Neural cell (in vitro differentiated cells): ENCODE data around the gene LRMDA. TPM values are rescaled to one million over a fixed set of nuclear protein-coding genes. Genes with fewer than 3 reads are reported as not detected.

Experiments
- H2AFZ ChIP-seq: fragments of 200-600, 300-800 bp; sonication (generic), shearing (Covaris generic); 2 replicates; pipeline ENCODE4 v1.6.0; 2014; ENCODE audit warnings: low read depth, mild to moderate bottlenecking, antibody characterized with exemption, low read length, moderate library complexity
- H3F3A ChIP-seq: fragments of 200-600 bp; shearing (Covaris generic); 2 replicates; pipeline ENCODE4 v1.6.1; 2016; ENCODE audit warnings: mild to moderate bottlenecking, moderate library complexity, mixed read lengths, antibody characterized with exemption, low read length; ENCODE audit not compliant: insufficient read depth, poor library complexity, severe bottlenecking
- H3K27ac ChIP-seq: fragments of 200-600, 300-800 bp; sonication (generic), shearing (Covaris generic); 2 replicates; pipeline ENCODE4 v1.5.1; 2014; ENCODE audit warnings: mild to moderate bottlenecking, low read length, moderate library complexity
- H3K27me3 ChIP-seq: fragments of 300-800, 200-600 bp; sonication (generic), shearing (Covaris generic); 2 replicates; pipeline ENCODE4 v1.6.0; 2014; ENCODE audit warnings: mild to moderate bottlenecking, low read depth, low read length, moderate library complexity; ENCODE audit not compliant: insufficient read depth
- H3K36me3 ChIP-seq: fragments of 300-800, 200-600 bp; sonication (generic), shearing (Covaris generic); 2 replicates; pipeline ENCODE4 v1.5.1; 2014; ENCODE audit warnings: mild to moderate bottlenecking, antibody characterized with exemption, low read length, moderate library complexity; ENCODE audit not compliant: insufficient read depth
- H3K4me2 ChIP-seq: fragments of 300-800, 200-600 bp; sonication (generic), shearing (Covaris generic); 2 replicates; pipeline ENCODE4 v1.6.0; 2014; ENCODE audit warnings: mild to moderate bottlenecking, low read length
- H3K4me3 ChIP-seq: fragments of 300-800, 200-600 bp; sonication (generic), shearing (Covaris generic); 2 replicates; pipeline ENCODE4 v1.5.1; 2014; ENCODE audit warnings: mild to moderate bottlenecking, low read length, moderate library complexity
- H3K79me2 ChIP-seq: fragments of 200-600 bp; shearing (Covaris generic); replicated peaks from 2 replicates; pipeline ENCODE4 v1.6.0; 2014; ENCODE audit warnings: mild to moderate bottlenecking, low read length, moderate library complexity; ENCODE audit not compliant: insufficient read depth
- H3K9ac ChIP-seq: fragments of 300-800, 200-600 bp; sonication (generic), shearing (Covaris generic); 2 replicates; pipeline ENCODE4 v1.6.1; 2016; ENCODE audit warnings: mild to moderate bottlenecking, low read length, mixed read lengths
- H3K9me2 ChIP-seq: fragments of 200-600 bp; shearing (Covaris generic); 2 replicates; pipeline ENCODE4 v1.6.1; 2016; ENCODE audit warnings: mild to moderate bottlenecking, low read length, mixed read lengths; ENCODE audit not compliant: insufficient read depth
- H3K9me3 ChIP-seq: fragments of 200-600, 300-800 bp; sonication (generic), shearing (Covaris generic); 2 replicates; pipeline ENCODE4 v1.6.1; 2016; ENCODE audit warnings: mild to moderate bottlenecking, mixed run types, low read length, moderate library complexity, mixed read lengths
- H4K20me1 ChIP-seq: fragments of 200-600 bp; shearing (Covaris generic); 2 replicates; pipeline ENCODE4 v1.6.1; 2016; ENCODE audit warnings: mild to moderate bottlenecking, mixed run types; ENCODE audit not compliant: insufficient read depth
- EP300 ChIP-seq: fragments of 450-650 bp; conservative IDR thresholded peaks from 2 replicates; pipeline ENCODE4 v1.6.1; 2014; ENCODE audit warnings: antibody characterized with exemption, mild to moderate bottlenecking, moderate library complexity; ENCODE audit not compliant: poor library complexity, severe bottlenecking
- EZH2 ChIP-seq: fragments of 200-600, 300-800 bp; shearing (Covaris generic), sonication (generic); IDR thresholded peaks from 2 replicates; pipeline ENCODE4 v1.6.1; 2014; ENCODE audit warnings: antibody characterized with exemption, low read length, borderline replicate concordance, mild to moderate bottlenecking; ENCODE audit not compliant: insufficient read depth, poor library complexity, severe bottlenecking
- MXI1 ChIP-seq: fragments of 450-650 bp; conservative IDR thresholded peaks from 2 replicates; pipeline ENCODE4 v1.6.1; 2014; ENCODE audit warnings: antibody characterized with exemption, mild to moderate bottlenecking; ENCODE audit not compliant: poor library complexity, severe bottlenecking
- POLR2AphosphoS5 ChIP-seq: IDR thresholded peaks from 2 replicates; pipeline ENCODE4 v1.6.1; 2012
- RAD21 ChIP-seq: fragments of 450-650 bp; conservative IDR thresholded peaks from 2 replicates; pipeline ENCODE4 v1.6.1; 2014; ENCODE audit warnings: antibody characterized with exemption, mild to moderate bottlenecking, moderate library complexity
- SMC3 ChIP-seq: fragments of 450-650 bp; conservative IDR thresholded peaks from 2 replicates; pipeline ENCODE4 v1.6.1; 2014; ENCODE audit warnings: antibody characterized with exemption, mild to moderate bottlenecking, moderate library complexity; ENCODE audit not compliant: poor library complexity
- TAF1 ChIP-seq: IDR thresholded peaks from 2 replicates; pipeline ENCODE4 v1.6.1; 2012; ENCODE audit warnings: low read depth
- polyA plus RNA-seq: library from polyadenylated mRNA; depleted of rRNA; stranded (reverse); fragments of >200 nt; gene quantifications from 2 replicates; pipeline ENCODE4 v1.2.3, GENCODE V29; 2014
- TF ChIP-seq, protein P1 (sequence below): fragments of 450-650 bp; IDR thresholded peaks from 2 replicates; pipeline ENCODE4 v1.5.1; 2014; ENCODE audit warnings: antibody characterized with exemption, mild to moderate bottlenecking, moderate library complexity; ENCODE audit not compliant: poor library complexity, severe bottlenecking
- TF ChIP-seq, protein P2 (sequence below): IDR thresholded peaks from 2 replicates; pipeline ENCODE4 v1.6.1; 2012; ENCODE audit warnings: borderline replicate concordance

Gene LRMDA
- polyA plus RNA-seq, 1 donor from 2014 or later, result 5.6 TPM

DNA sequence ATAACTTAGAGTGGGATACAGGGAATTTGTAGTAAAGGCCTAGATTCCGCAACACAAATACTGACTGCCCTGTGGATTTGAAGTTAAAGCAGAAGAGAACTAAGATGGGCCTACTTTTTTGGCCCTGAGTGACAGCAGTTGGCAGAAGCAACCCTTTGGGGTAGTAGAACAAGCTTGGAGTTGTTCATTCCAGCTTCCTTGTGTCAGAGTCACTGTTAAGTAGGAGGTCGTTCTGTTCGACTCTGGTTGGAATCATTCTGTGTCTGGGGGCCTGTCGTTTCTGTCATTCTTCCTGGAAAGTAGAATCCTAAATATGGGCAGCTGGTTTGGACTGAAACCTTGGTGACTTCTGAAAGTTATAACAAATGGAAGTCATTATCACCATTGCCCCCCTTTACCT, 865.9 kb downstream of the LRMDA start:
- H2AFZ ChIP-seq, result no peak overlapping the region
- TF ChIP-seq EP300, result no peak
- no peak for TF ChIP-seq POLR2AphosphoS5
- no peak for TF ChIP-seq TAF1
- TF ChIP-seq, protein P1, sequence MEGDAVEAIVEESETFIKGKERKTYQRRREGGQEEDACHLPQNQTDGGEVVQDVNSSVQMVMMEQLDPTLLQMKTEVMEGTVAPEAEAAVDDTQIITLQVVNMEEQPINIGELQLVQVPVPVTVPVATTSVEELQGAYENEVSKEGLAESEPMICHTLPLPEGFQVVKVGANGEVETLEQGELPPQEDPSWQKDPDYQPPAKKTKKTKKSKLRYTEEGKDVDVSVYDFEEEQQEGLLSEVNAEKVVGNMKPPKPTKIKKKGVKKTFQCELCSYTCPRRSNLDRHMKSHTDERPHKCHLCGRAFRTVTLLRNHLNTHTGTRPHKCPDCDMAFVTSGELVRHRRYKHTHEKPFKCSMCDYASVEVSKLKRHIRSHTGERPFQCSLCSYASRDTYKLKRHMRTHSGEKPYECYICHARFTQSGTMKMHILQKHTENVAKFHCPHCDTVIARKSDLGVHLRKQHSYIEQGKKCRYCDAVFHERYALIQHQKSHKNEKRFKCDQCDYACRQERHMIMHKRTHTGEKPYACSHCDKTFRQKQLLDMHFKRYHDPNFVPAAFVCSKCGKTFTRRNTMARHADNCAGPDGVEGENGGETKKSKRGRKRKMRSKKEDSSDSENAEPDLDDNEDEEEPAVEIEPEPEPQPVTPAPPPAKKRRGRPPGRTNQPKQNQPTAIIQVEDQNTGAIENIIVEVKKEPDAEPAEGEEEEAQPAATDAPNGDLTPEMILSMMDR, result no peak
- TF ChIP-seq EZH2, result no peak
- no peak for TF ChIP-seq SMC3
- TF ChIP-seq, protein P2, sequence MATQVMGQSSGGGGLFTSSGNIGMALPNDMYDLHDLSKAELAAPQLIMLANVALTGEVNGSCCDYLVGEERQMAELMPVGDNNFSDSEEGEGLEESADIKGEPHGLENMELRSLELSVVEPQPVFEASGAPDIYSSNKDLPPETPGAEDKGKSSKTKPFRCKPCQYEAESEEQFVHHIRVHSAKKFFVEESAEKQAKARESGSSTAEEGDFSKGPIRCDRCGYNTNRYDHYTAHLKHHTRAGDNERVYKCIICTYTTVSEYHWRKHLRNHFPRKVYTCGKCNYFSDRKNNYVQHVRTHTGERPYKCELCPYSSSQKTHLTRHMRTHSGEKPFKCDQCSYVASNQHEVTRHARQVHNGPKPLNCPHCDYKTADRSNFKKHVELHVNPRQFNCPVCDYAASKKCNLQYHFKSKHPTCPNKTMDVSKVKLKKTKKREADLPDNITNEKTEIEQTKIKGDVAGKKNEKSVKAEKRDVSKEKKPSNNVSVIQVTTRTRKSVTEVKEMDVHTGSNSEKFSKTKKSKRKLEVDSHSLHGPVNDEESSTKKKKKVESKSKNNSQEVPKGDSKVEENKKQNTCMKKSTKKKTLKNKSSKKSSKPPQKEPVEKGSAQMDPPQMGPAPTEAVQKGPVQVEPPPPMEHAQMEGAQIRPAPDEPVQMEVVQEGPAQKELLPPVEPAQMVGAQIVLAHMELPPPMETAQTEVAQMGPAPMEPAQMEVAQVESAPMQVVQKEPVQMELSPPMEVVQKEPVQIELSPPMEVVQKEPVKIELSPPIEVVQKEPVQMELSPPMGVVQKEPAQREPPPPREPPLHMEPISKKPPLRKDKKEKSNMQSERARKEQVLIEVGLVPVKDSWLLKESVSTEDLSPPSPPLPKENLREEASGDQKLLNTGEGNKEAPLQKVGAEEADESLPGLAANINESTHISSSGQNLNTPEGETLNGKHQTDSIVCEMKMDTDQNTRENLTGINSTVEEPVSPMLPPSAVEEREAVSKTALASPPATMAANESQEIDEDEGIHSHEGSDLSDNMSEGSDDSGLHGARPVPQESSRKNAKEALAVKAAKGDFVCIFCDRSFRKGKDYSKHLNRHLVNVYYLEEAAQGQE, result no peak
- no peak for TF ChIP-seq MXI1
- no peak for TF ChIP-seq RAD21
- no peaks in the 10 kb centered on the region for H3K79me2 ChIP-seq

DNA sequence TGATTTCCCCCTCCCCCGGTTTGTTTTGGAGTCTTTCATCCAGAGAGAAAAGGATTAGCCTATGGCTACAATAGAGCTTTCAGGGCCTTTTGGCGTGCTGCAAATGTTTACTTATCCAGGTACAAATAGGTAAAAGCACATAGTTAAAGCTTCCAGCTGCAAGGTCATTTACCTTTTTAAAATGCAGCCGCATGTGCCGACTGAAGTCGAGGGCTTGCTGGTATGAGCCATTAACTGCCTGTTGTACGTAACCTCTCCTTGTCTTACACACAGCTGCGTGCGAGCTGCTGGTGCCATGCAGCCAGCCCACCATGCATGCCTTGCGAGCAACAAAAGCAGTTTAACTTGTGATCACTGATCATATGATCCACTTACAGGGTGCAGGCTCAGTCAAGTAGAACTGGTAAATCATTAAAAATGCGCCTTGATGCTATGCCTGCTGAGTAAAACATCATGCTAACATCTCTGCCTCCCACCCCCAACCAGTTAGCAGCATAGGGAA, 866.4 kb downstream of the LRMDA start:
- H3K4me2 ChIP-seq, result no peak overlapping the region
- H3K79me2 ChIP-seq, result no peaks in the 10 kb centered on the region

More for the DNA sequence above, 865.9 kb downstream of the LRMDA start:
- no peaks in the 10 kb centered on the region for H3F3A ChIP-seq
- no peak overlapping the region for H3K27ac ChIP-seq
- H3K27me3 ChIP-seq, result no peaks in the 10 kb centered on the region
- no peaks in the 10 kb centered on the region for H3K9me2 ChIP-seq
- no peaks in the 10 kb centered on the region for H3K9me3 ChIP-seq
- H3K9ac ChIP-seq, result no peak overlapping the region
- H4K20me1 ChIP-seq, result no peaks in the 10 kb centered on the region
- H3K4me3 ChIP-seq, result no peak overlapping the region
- no peaks in the 10 kb centered on the region for H3K36me3 ChIP-seq
- no peak overlapping the region for H3K4me2 ChIP-seq

More for the DNA sequence above, 866.4 kb downstream of the LRMDA start:
- H4K20me1 ChIP-seq, result no peaks in the 10 kb centered on the region
- no peaks in the 10 kb centered on the region for H3K36me3 ChIP-seq
- H3K9me3 ChIP-seq, result no peaks in the 10 kb centered on the region
- no peaks in the 10 kb centered on the region for H3K9me2 ChIP-seq
- H3K27ac ChIP-seq, result no peak overlapping the region
- no peak overlapping the region for H2AFZ ChIP-seq
- no peak overlapping the region for H3K9ac ChIP-seq
- no peak overlapping the region for H3K4me3 ChIP-seq
- H3K27me3 ChIP-seq, result no peaks in the 10 kb centered on the region
- TF ChIP-seq, protein P1, result no peak
- no peak for TF ChIP-seq SMC3
- no peak for TF ChIP-seq MXI1
- TF ChIP-seq TAF1, result no peak
- TF ChIP-seq POLR2AphosphoS5, result no peak
- no peak for TF ChIP-seq EP300
- no peaks in the 10 kb centered on the region for H3F3A ChIP-seq
